ENCODE data around the gene ITPK1. TPM values are rescaled to one million over a fixed set of nuclear protein-coding genes. Genes with fewer than 3 reads are reported as not detected.

Gene ITPK1
- polyA plus RNA-seq, 1 of the 3 experiments (the other 2 are of a cell fraction): 23.2 TPM

- 95% methylated on average over 6 of the region's 7 CpGs for WGBS (ENCODE audit: low lambda C conversion rate)
- Histone ChIP-seq H3F3A (replicated peaks; ENCODE audit: insufficient read depth) (no peaks in the 10 kb centered on the region), H4K20me1 (ENCODE audit: insufficient read depth) (0 out of 2 replicates have a peak, but pooled peaks cover 3% of the 10 kb centered on the region), H3K27ac (ENCODE audit: low read depth in 2 of 2, low read length in 1 of 2) (peak overlapping the region in 1 of 2 experiments; percentile 98; a peak in 1 of 4 replicates), H3K4me3 (ENCODE audit: low read depth in 2 of 2, low read length in 1 of 2) (no peak overlapping the region), H2AFZ (ENCODE audit: low read depth) (no peak overlapping the region), H3K79me2 (ENCODE audit: insufficient read depth) (no peaks in the 10 kb centered on the region), H3K36me3 (replicated peaks in 1 of 2; ENCODE audit: control insufficient read depth in 1 of 2, insufficient read depth in 2 of 2, low read length in 1 of 2) (no peaks in the 10 kb centered on the region), H3K4me2 (no peak overlapping the region), H3K9me2 (no peaks in the 10 kb centered on the region), H3K9me3 (no peaks in the 10 kb centered on the region), H3K27me3 (ENCODE audit: insufficient read depth) (no peaks in the 10 kb centered on the region), H3K4me1 (ENCODE audit: control insufficient read depth in 1 of 2, insufficient read depth in 2 of 2, low read depth in 1 of 2, low read length in 1 of 2) (peaks cover 19 to 78% of the 10 kb centered on the region in 2 experiments), H3K9ac (no peak overlapping the region)
- no peak for TF ChIP-seq TCF12 (IDR thresholded peaks at IDR 0.05)
- TF ChIP-seq MXI1 (IDR thresholded peaks at IDR 0.05; ENCODE audit: low read depth, low read length): peak; percentile 32; the same call in 1 of the 2 replicates
- CTCF ChIA-PET: interaction anchor here (1.0 to 3.7 kb wide), 11 partner anchors 9 to 110 kb away, joined by 3 to 24 read pairs (median 5); no protein-coding TSS in a partner anchor
- POLR2A ChIA-PET: interaction anchor here (1.1 to 8.4 kb wide), 4 partner anchors 14 to 87 kb away, joined by 3 to 39 read pairs (median 3); no protein-coding TSS in a partner anchor
- DNase-seq: no peak
Measured at GRCh38 chr14:93004699-93005082, 111.0 kb downstream of the ITPK1 start.

GRCh38 chr14:93003945-93004698 lies 111.6 kb downstream of the ITPK1 start:
- Histone ChIP-seq H3K9me2 (no peaks in the 10 kb centered on the region), H3K79me2 (ENCODE audit: insufficient read depth) (no peaks in the 10 kb centered on the region), H3K9me3 (no peaks in the 10 kb centered on the region), H4K20me1 (ENCODE audit: insufficient read depth) (0 out of 2 replicates have a peak, but pooled peaks cover 3% of the 10 kb centered on the region), H2AFZ (ENCODE audit: low read depth) (no peak overlapping the region), H3K27ac (ENCODE audit: low read depth in 2 of 2, low read length in 1 of 2) (peak overlapping the region in 1 of 2 experiments; percentile 98; a peak in 2 of 4 replicates), H3K9ac (no peak overlapping the region), H3K4me1 (ENCODE audit: control insufficient read depth in 1 of 2, insufficient read depth in 2 of 2, low read depth in 1 of 2, low read length in 1 of 2) (peaks cover 19 to 78% of the 10 kb centered on the region in 2 experiments), H3F3A (replicated peaks; ENCODE audit: insufficient read depth) (no peaks in the 10 kb centered on the region), H3K27me3 (ENCODE audit: insufficient read depth) (no peaks in the 10 kb centered on the region), H3K36me3 (replicated peaks in 1 of 2; ENCODE audit: control insufficient read depth in 1 of 2, insufficient read depth in 2 of 2, low read length in 1 of 2) (no peaks in the 10 kb centered on the region), H3K4me2 (no peak overlapping the region), H3K4me3 (ENCODE audit: low read depth in 2 of 2, low read length in 1 of 2) (no peak overlapping the region)
- 79% methylated on average over 18 of the region's 18 CpGs for WGBS (ENCODE audit: low lambda C conversion rate)
- POLR2A ChIA-PET: interaction anchor here (1.0 to 8.4 kb wide), 7 partner anchors 13 to 87 kb away, joined by 3 to 39 read pairs (median 3); partner anchors contain the start of gene CHGA
- no peak for TF ChIP-seq SMC3 (IDR thresholded peaks at IDR 0.05; ENCODE audit: low read depth, low read length)
- TF ChIP-seq RCOR1 (IDR thresholded peaks at IDR 0.05; ENCODE audit: low read length): 0 out of 2 replicates have a peak, but pooled peaks have one; percentile 14
- TF ChIP-seq MXI1 (IDR thresholded peaks at IDR 0.05; ENCODE audit: low read depth, low read length): peak; percentile 22; the same call in 1 of the 2 replicates
- no peak for TF ChIP-seq CTCF (IDR thresholded peaks at IDR 0.05)
- no peak for TF ChIP-seq POLR2AphosphoS5 (IDR thresholded peaks at IDR 0.05; ENCODE audit: low read depth, low read length)
- TF ChIP-seq FOXJ3 (CRISPR knock-in tag; IDR thresholded peaks at IDR 0.05): no peak
- TF ChIP-seq NRF1 (IDR thresholded peaks at IDR 0.05; ENCODE audit: low read depth, low read length): no peak
- TF ChIP-seq USF1 (IDR thresholded peaks at IDR 0.05; ENCODE audit: borderline replicate concordance, low read depth): no peak
- no peak for TF ChIP-seq EZH2phosphoT487 (IDR thresholded peaks at IDR 0.05; ENCODE audit: borderline replicate concordance, low read depth)
- no peak for TF ChIP-seq YY1 (IDR thresholded peaks at IDR 0.05; ENCODE audit: low read depth)
- TF ChIP-seq EP300 (IDR thresholded peaks at IDR 0.05; ENCODE audit: borderline replicate concordance in 1 of 2, low read depth in 1 of 2, low read length in 1 of 2): peak in 1 of 2 experiments; percentile 69; a peak in 1 of 4 replicates
- TF ChIP-seq CHD2 (IDR thresholded peaks at IDR 0.05; ENCODE audit: low read length, partially characterized antibody): peak; percentile 33
- no peak for TF ChIP-seq FOXM1 (IDR thresholded peaks at IDR 0.05; ENCODE audit: low read depth)
- DNase-seq: peak; percentile 71
- CTCF ChIA-PET: interaction anchor here (0.8 to 3.7 kb wide), 10 partner anchors 12 to 111 kb away, joined by 3 to 24 read pairs (median 7); no protein-coding TSS in a partner anchor

Measured in SK-N-SH (cell line).